ENCODE results near the gene IL17RE.

The IL17RE gene

DNA sequence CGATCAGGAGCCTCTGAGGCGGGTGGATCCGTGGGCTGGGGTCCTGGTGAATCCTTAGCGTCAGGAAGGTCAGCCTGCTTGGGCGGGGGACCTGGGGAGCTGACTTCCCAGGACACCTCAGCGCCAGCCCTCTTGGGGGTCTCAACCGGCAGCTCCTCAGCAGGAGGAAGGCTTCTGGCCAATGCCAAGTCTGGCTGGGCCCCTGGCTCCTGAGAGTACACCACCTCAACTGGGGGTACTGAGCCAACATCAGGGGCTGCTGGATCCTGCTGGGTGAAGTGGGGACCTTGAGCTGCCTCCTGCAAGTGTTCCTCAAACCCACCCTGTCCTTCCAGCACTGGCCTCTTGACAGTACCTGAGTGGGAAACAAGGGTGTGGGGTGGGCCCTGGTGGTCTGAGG is 46.5 kb downstream of the IL17RE start:
- peak overlapping the region in 2 of 11 experiments; percentile 23 to 38; a peak in 2 of 22 replicates for H3K9ac ChIP-seq
- H3K27ac ChIP-seq: no peak overlapping the region
- H3K4me3 ChIP-seq: no peak overlapping the region
- H3K27me3 ChIP-seq: no peaks in the 10 kb centered on the region
- peaks cover 15 to 54% (median 30%) of the 10 kb centered on the region in 11 experiments for H3K36me3 ChIP-seq
- no peak for TF ChIP-seq Cebpa-rat (IDR thresholded peaks at IDR 0.05)
- H4K20me1 ChIP-seq: peaks cover 0 to 31% (median 0%) of the 10 kb centered on the region in 11 experiments; a peak in 5 of 22 replicates
- peaks cover 0 to 4% (median 0%) of the 10 kb centered on the region in 11 experiments; a peak in 1 of 22 replicates for H3K9me3 ChIP-seq (replicated peaks in 1 of 11)
- peaks cover 17 to 40% (median 34%) of the 10 kb centered on the region in 10 experiments for H3K4me1 ChIP-seq
- no peak overlapping the region for H3K4me2 ChIP-seq

DNA sequence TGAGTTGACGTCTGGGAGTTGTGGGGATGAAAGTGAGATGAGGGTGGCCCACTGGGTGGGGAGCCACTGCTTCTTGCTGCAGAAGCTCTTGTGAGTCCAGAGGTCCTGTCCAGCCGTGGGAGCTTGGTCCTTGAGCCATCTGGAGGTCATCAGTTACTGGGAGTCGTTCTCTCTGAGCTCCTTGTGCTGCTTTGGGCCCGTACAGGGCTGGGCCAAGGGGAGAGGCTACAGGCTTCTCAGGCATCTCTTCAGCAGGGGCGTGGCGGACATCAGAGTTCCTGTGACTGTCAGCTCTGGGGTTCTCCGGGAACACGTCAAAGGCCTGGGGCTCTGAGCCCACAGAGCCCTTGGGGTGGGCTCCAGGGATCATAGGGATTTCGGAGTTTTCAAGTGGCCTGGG is 47.0 kb downstream of the IL17RE start:
- peaks cover 0 to 4% (median 0%) of the 10 kb centered on the region in 11 experiments; a peak in 1 of 22 replicates for H3K9me3 ChIP-seq (replicated peaks in 1 of 11)
- peaks cover 22 to 45% (median 37%) of the 10 kb centered on the region in 10 experiments for H3K4me1 ChIP-seq
- peaks cover 0 to 31% (median 0%) of the 10 kb centered on the region in 11 experiments; a peak in 4 of 22 replicates for H4K20me1 ChIP-seq
- peaks cover 11 to 49% (median 25%) of the 10 kb centered on the region in 11 experiments; a peak in 19 of 22 replicates for H3K36me3 ChIP-seq
- peak overlapping the region in 2 of 11 experiments; percentile 6 to 38; a peak in 4 of 22 replicates for H3K9ac ChIP-seq
- no peak for TF ChIP-seq Cebpa-rat (IDR thresholded peaks at IDR 0.05)
- no peak overlapping the region for H3K27ac ChIP-seq
- H3K27me3 ChIP-seq: no peaks in the 10 kb centered on the region
- no peak overlapping the region for H3K4me3 ChIP-seq
- H3K4me2 ChIP-seq: peak overlapping the region in 2 of 11 experiments; percentile 82 to 99; a peak in 2 of 22 replicates

DNA sequence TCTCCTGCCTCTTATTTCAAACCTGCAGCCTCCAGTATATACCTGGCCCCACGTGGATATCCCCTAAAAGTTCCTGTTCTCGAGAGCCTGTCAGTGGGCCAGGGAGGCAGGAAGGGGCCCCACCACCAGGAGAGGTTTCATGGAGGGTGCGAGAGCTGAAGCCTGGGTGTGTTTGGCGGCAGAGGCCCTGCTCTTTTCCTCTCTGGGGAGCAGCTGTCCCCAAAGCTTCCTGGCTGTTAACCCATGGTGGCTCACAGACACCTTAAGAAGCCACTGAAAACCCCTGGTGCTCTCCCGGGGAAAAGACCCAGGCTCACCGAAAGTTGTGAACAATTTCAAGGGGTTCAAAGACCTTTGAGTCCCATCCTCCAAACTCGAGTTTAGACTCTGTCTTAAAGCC is 48.5 kb downstream of the IL17RE start:
- Histone ChIP-seq H3K4me1 (peaks cover 28 to 59% (median 44%) of the 10 kb centered on the region in 10 experiments), H4K20me1 (peaks cover 0 to 31% (median 0%) of the 10 kb centered on the region in 11 experiments; a peak in 3 of 22 replicates), H3K27me3 (no peaks in the 10 kb centered on the region), H3K4me3 (peak overlapping the region; percentile 69 to 84 (median 75); a peak in 19 of 20 replicates), H3K27ac (peak overlapping the region in 7 of 11 experiments; percentile 27 to 57 (median 48); a peak in 9 of 22 replicates), H3K4me2 (peak overlapping the region; percentile 82 to 100 (median 98)), H3K36me3 (peaks cover 6 to 36% (median 17%) of the 10 kb centered on the region in 11 experiments; a peak in 18 of 22 replicates), H3K9me3 (replicated peaks in 1 of 11) (peaks cover 0 to 4% (median 0%) of the 10 kb centered on the region in 11 experiments; a peak in 1 of 22 replicates), H3K9ac (peak overlapping the region; percentile 61 to 81 (median 74); a peak in 20 of 22 replicates)
- no peak for TF ChIP-seq Cebpa-rat (IDR thresholded peaks at IDR 0.05)

DNA sequence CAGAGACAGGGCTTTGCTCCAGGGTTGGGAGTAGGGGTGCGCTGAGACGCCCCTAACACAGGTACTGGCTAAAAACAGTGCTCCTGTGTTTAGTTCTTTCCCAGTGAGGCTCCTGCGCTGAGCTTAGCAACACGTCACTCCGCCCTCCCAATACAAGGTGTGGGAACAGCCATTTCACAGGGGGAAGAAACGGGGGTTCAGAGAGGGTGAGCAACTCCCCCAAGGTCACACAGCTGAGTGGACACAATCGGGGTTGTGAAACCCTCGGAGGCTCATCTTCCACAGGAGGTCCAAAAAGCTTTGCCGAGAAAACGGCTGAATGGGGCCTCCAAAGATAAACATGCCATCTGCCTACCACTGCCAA is 48.9 kb downstream of the IL17RE start:
- H3K4me2 ChIP-seq: peak overlapping the region; percentile 82 to 100 (median 98)
- no peak for TF ChIP-seq Cebpa-rat (IDR thresholded peaks at IDR 0.05)
- H3K4me1 ChIP-seq: peaks cover 28 to 59% (median 44%) of the 10 kb centered on the region in 10 experiments
- H3K36me3 ChIP-seq: peaks cover 2 to 32% (median 13%) of the 10 kb centered on the region in 11 experiments; a peak in 18 of 22 replicates
- H3K4me3 ChIP-seq: peak overlapping the region; percentile 69 to 84 (median 75)
- peak overlapping the region; percentile 61 to 81 (median 74) for H3K9ac ChIP-seq
- no peaks in the 10 kb centered on the region for H3K27me3 ChIP-seq
- peak overlapping the region in 8 of 11 experiments; percentile 17 to 57 (median 44); a peak in 13 of 22 replicates for H3K27ac ChIP-seq
- H3K9me3 ChIP-seq (replicated peaks in 1 of 11): peaks cover 0 to 4% (median 0%) of the 10 kb centered on the region in 11 experiments; a peak in 1 of 22 replicates
- peaks cover 0 to 31% (median 0%) of the 10 kb centered on the region in 11 experiments; a peak in 3 of 22 replicates for H4K20me1 ChIP-seq

DNA sequence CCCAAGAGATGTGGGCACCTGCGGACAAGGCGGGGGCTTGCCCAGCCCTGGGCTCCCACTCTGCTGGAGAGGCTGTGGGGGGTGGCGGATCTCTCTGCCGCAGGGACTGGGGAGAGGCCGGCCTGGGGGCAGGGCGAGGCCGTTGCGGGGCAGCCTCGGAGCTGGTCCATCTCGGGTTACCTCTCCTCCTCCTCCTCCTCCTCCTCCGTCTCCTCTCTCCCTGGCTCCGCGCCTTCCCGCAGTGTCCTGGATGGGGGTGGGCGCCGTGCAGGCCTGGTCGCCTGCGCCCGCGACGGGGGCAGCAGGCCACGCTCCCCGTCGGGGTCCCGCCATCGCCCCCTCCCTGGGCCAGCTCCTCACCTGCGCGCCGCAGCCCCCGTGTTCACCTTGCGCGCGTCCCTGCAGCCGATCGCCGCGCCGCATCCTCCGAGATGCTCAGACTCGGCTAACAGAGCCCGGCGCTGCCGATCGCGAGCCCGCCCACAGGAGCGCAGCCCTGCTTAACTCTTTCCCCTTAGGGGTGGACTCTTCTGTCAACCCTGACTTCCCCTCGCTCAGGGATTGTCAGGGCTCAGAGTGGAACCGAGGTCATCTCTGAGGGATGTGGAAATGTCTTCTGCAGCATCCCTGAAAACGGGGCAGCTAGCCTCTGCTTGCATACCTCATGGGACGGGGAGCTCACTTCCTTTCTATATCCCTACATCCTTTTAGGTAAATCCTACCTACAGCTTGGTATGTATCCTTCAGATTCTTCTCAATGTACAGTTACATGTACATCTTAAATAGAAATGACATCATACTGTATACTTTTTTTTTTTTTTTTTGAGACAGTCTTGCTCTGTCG is 49.5 kb downstream of the IL17RE start, which contains the start of gene PRRT3:
PRRT3 (minus strand) TSS at position 447 of the 844 bp plus-strand sequence. CDS start 2,293 bp downstream, outside the sequence.
- Histone ChIP-seq H3K4me3 (peak within 1 kb of the TSS; percentile 69 to 84 (median 75)), H3K4me2 (peak within 1 kb of the TSS; percentile 82 to 100 (median 98)), H3K27ac (peak within 1 kb of the TSS in 8 of 11 experiments; percentile 17 to 57 (median 44); a peak in 13 of 22 replicates), H4K20me1 (peaks cover 0 to 28% (median 0%) of the 10 kb centered on the region in 11 experiments; a peak in 3 of 22 replicates), H3K4me1 (peaks cover 28 to 59% (median 44%) of the 10 kb centered on the region in 10 experiments), H3K27me3 (no peaks in the 10 kb centered on the region), H3K9ac (peak within 1 kb of the TSS; percentile 61 to 81 (median 74)), H3K9me3 (replicated peaks in 1 of 11) (no peaks in the 10 kb centered on the region), H3K36me3 (peaks cover 0 to 26% (median 8%) of the 10 kb centered on the region in 11 experiments; a peak in 17 of 22 replicates)
- no peak for TF ChIP-seq Cebpa-rat (IDR thresholded peaks at IDR 0.05)

DNA sequence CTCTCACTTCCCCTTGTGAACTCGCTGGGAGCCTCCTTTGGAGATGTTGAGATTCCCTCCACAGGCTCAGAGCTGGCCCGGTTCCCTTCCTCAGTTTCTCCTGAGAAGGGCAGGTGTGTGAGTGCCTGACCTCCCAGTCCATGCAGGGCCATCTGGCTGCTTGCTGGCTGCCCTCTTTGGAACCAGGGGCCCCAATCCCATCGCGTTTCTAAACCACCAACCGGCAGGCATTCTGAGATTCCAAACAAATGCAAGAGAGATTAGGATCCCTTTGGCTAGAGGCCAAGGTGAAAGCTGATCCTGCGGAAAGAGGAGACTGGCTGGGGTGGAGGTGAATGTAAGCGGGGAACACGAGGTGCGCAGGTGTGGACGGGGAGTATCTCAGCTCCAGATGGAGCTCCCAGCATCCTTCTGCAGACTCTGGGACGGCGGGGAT is 52.4 kb downstream of the IL17RE start:
- Histone ChIP-seq H3K9ac (no peak overlapping the region), H3K4me1 (peaks cover 28 to 59% (median 42%) of the 10 kb centered on the region in 10 experiments), H3K27me3 (no peaks in the 10 kb centered on the region), H3K4me3 (no peak overlapping the region), H3K9me3 (replicated peaks in 1 of 11) (no peaks in the 10 kb centered on the region), H3K27ac (no peak overlapping the region), H3K4me2 (peak overlapping the region in 9 of 11 experiments; percentile 4 to 75 (median 44); a peak in 16 of 22 replicates), H3K36me3 (no peaks in the 10 kb centered on the region; a peak in 2 of 22 replicates), H4K20me1 (peaks cover 0 to 2% (median 0%) of the 10 kb centered on the region in 11 experiments; a peak in 2 of 22 replicates)
- TF ChIP-seq Cebpa-rat (IDR thresholded peaks at IDR 0.05): no peak

DNA sequence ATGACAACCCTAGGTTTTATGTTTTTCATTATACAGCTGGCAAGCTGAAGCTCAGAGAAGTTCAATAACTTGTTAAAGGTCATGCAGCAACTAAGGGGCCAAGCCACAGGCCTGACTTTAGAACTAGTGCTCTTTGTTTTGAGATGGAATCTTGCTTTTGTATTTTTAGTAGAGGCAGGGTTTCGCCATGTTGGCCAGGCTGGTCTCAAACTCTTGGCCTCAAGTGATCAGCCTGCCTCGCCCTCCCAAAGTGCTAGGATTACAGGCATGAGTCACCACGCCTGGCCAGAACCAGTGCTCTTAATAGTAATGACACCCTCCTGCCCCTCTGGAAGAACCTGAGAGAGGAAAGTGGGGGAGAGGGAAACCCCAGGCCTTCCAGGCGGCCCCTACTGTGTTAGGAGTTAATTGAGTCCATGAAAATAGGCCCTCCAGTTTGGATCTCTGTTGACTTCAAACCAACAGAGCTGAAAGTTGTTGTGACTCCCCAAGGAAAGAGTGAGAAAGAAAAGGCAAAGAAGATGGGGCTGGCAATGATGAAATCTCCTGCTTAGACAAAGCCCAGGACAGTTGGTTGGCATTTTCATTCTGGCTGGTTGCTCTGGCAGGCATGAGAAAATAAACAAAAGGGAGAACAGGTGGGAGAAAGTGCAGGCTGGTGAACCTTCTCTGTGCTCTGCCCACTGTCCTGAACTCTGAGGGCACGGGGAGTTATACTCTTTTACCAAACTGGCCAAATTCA is 53.1 kb downstream of the IL17RE start:
- no peak overlapping the region for H3K4me3 ChIP-seq
- peaks cover 23 to 52% (median 35%) of the 10 kb centered on the region in 10 experiments for H3K4me1 ChIP-seq
- peaks cover 0 to 7% (median 0%) of the 10 kb centered on the region in 11 experiments; a peak in 7 of 22 replicates for H3K36me3 ChIP-seq
- no peak for TF ChIP-seq Cebpa-rat (IDR thresholded peaks at IDR 0.05)
- no peaks in the 10 kb centered on the region for H3K27me3 ChIP-seq
- no peaks in the 10 kb centered on the region; a peak in 1 of 22 replicates for H4K20me1 ChIP-seq
- H3K9me3 ChIP-seq (replicated peaks in 1 of 11): no peaks in the 10 kb centered on the region
- H3K4me2 ChIP-seq: peak overlapping the region in 2 of 11 experiments; percentile 68 to 75; a peak in 4 of 22 replicates
- no peak overlapping the region for H3K9ac ChIP-seq
- H3K27ac ChIP-seq: no peak overlapping the region

DNA sequence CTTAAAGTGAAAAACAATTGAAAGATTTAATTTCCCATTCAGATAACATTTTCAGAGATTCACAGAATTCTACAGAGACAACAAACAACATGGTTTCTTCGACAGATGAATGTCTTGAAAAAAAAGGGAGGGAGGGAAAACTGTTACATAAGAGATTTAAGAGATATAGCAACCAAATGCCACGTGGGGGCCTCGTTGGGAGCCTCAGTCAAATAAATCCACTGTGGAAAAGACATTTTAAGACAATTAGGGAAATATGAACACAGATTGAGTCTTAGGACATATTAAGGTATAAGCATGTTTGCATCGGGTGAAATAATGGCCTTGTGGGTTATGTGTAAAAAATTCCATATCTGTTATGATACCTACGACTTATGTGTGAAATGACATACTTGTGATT is 54.6 kb downstream of the IL17RE start:
- Histone ChIP-seq H3K4me1 (peaks cover 12 to 38% (median 24%) of the 10 kb centered on the region in 10 experiments; a peak in 15 of 20 replicates), H3K36me3 (peaks cover 4 to 21% (median 11%) of the 10 kb centered on the region in 11 experiments; a peak in 17 of 22 replicates), H3K9me3 (replicated peaks in 1 of 11) (no peaks in the 10 kb centered on the region), H3K27ac (no peak overlapping the region), H3K4me2 (no peak overlapping the region), H3K27me3 (no peaks in the 10 kb centered on the region), H3K4me3 (no peak overlapping the region), H4K20me1 (no peaks in the 10 kb centered on the region), H3K9ac (no peak overlapping the region)
- no peak for TF ChIP-seq Cebpa-rat (IDR thresholded peaks at IDR 0.05)
